Osteocyte (in vitro differentiated cells): ENCODE measurements around the gene MALRD1. TPM values are rescaled to one million over a fixed set of nuclear protein-coding genes. Genes with fewer than 3 reads are reported as not detected.

Source experiments
- DNase-seq: peaks from one replicate; pipeline ENCODE4 v3.0.0; 2021; ENCODE audit warnings: mixed read lengths; ENCODE audit not compliant: unreplicated experiment; ENCODE audit errors: extremely low spot score
- H3K27ac Mint-ChIP-seq: one replicate; pipeline ENCODE4 v1.8.0; 2021; ENCODE audit warnings: mild to moderate bottlenecking, mixed read lengths; ENCODE audit not compliant: unreplicated experiment
- H3K27me3 Mint-ChIP-seq: one replicate; pipeline ENCODE4 v1.8.0; 2021; ENCODE audit warnings: mixed read lengths; ENCODE audit not compliant: unreplicated experiment
- H3K36me3 Mint-ChIP-seq: one replicate; pipeline ENCODE4 v1.8.0; 2021; ENCODE audit warnings: mixed read lengths; ENCODE audit not compliant: unreplicated experiment
- H3K4me1 Mint-ChIP-seq: one replicate; pipeline ENCODE4 v1.8.0; 2021; ENCODE audit warnings: mixed read lengths; ENCODE audit not compliant: unreplicated experiment
- H3K4me3 Mint-ChIP-seq: one replicate; pipeline ENCODE4 v1.8.0; 2021; ENCODE audit warnings: mild to moderate bottlenecking, moderate library complexity, mixed read lengths; ENCODE audit not compliant: unreplicated experiment
- H3K9me3 Mint-ChIP-seq: one replicate; pipeline ENCODE4 v1.8.0; 2021; ENCODE audit warnings: mixed read lengths; ENCODE audit not compliant: unreplicated experiment
- total RNA-seq: library from RNA; stranded (reverse); gene quantifications from 2 replicates; pipeline ENCODE4 v1.2.1, GENCODE V29; 2021
- TF ChIP-seq, protein P1 (sequence below): fragments of 200-600 bp; sonication (generic); IDR thresholded peaks from 2 replicates; pipeline ENCODE4 v1.5.0; 2021; ENCODE audit warnings: antibody characterized with exemption, mild to moderate bottlenecking, moderate library complexity

The MALRD1 gene
- total RNA-seq, 1 donor from 2014 or later, result 0.56 TPM

DNA sequence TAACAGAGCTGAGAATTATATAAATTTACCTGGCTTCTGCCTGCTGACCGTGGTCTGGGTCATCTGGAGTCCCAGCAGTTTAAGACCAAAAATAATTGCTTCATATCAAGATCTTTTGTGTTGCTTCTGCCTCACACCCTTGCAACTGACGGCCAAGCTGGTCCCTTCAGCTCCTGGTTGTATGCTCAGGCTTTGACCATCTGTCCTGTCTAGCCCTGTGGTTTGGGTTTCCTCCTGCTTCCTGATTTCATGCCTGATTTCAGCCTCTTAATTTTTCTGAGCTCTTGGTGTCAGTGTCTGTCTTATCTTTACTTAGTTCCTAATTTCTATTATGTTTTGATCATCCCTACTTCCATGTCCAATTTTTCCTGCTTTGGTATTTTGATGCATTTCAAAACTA is 679.8 kb downstream of the MALRD1 start:
- TF ChIP-seq, protein P1, sequence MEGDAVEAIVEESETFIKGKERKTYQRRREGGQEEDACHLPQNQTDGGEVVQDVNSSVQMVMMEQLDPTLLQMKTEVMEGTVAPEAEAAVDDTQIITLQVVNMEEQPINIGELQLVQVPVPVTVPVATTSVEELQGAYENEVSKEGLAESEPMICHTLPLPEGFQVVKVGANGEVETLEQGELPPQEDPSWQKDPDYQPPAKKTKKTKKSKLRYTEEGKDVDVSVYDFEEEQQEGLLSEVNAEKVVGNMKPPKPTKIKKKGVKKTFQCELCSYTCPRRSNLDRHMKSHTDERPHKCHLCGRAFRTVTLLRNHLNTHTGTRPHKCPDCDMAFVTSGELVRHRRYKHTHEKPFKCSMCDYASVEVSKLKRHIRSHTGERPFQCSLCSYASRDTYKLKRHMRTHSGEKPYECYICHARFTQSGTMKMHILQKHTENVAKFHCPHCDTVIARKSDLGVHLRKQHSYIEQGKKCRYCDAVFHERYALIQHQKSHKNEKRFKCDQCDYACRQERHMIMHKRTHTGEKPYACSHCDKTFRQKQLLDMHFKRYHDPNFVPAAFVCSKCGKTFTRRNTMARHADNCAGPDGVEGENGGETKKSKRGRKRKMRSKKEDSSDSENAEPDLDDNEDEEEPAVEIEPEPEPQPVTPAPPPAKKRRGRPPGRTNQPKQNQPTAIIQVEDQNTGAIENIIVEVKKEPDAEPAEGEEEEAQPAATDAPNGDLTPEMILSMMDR, result no peak
- Mint-ChIP-seq H3K36me3 (peaks cover 2% of the 10 kb centered on the region), H3K4me3 (no peak overlapping the region), H3K9me3 (no peaks in the 10 kb centered on the region), H3K27ac (no peak overlapping the region), H3K27me3 (peaks cover 5% of the 10 kb centered on the region), H3K4me1 (peaks cover 7% of the 10 kb centered on the region)
- DNase-seq, result no peak

DNA sequence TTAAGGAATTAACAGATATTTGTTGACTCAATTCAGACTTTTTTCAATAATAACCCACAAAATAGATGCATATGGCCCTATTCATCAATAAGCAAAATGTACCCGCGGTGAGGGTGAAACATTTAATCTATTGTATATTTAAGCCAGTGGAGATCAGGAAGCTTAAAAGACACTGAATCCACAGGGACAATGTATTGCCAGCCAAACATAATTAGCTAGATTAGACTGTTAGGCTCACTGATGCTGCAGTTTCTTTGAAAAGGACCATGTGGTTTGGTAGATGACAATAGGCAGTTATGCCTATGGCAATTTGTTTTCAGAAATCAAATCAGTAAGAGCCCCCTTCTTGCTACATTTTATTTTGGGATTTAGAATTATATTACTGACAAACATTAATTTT is 680.4 kb downstream of the MALRD1 start:
- peaks cover 2% of the 10 kb centered on the region for H3K36me3 Mint-ChIP-seq
- no peaks in the 10 kb centered on the region for H3K9me3 Mint-ChIP-seq
- H3K4me1 Mint-ChIP-seq, result peaks cover 7% of the 10 kb centered on the region
- H3K27me3 Mint-ChIP-seq, result peaks cover 6% of the 10 kb centered on the region
- no peak overlapping the region for H3K4me3 Mint-ChIP-seq
- TF ChIP-seq, protein P1, result no peak
- H3K27ac Mint-ChIP-seq, result no peak overlapping the region
- no peak for DNase-seq

DNA sequence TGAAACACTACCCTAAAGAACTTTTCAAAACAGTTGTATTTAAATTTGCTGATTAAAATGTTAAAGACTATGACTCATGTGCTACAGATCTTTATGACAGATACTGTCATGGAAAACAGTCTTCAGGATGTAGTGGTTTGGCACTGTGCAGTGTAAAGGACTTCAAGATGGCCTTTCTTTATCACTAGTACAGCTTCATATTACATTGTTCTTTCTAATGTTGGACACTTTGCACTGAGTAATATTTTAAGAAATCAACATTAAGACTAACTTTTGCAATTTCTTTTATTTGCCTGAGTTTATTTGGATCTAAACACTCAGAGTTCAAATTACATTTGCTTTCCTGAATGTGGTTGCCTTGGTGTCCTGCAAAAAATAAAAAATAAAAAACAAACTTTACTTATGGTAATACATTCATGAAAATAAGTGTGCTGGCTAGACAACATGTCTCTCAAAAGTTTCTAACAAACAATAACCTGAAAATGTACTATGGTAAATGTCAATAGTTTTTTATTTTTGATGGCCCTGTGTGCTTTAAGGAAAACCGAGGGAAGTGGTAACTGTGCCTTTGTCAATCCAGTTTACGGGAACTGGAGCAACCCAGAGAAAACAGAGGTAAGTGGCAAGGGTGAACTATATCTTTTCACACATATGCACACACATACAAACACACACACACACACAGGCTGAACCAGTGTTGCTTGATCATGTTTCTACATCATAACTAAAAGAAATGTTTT is 681.7 kb downstream of the MALRD1 start:
- H3K9me3 Mint-ChIP-seq, result no peaks in the 10 kb centered on the region
- H3K27me3 Mint-ChIP-seq, result peaks cover 9% of the 10 kb centered on the region
- H3K27ac Mint-ChIP-seq, result no peak overlapping the region
- no peak for DNase-seq
- TF ChIP-seq, protein P1, result no peak
- no peak overlapping the region for H3K4me3 Mint-ChIP-seq
- peaks cover 2% of the 10 kb centered on the region for H3K36me3 Mint-ChIP-seq
- peaks cover 7% of the 10 kb centered on the region for H3K4me1 Mint-ChIP-seq

DNA sequence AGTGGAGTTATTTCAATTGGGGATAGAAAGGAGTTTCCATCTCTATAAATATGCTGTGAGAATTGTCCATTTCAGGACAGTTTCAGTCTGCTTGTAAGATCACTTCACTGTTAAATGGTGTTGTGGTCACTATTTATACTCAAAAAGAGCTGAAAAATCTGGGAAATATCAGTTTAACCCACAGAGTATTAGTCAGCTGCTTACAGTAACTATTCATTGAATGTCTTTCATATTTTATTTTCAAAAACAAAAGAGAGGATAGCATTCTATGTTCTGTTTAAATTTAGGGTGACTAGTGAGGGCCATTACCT is 682.3 kb downstream of the MALRD1 start:
- Mint-ChIP-seq H3K4me1 (peaks cover 7% of the 10 kb centered on the region), H3K9me3 (no peaks in the 10 kb centered on the region)
- TF ChIP-seq, protein P1, result no peak

DNA sequence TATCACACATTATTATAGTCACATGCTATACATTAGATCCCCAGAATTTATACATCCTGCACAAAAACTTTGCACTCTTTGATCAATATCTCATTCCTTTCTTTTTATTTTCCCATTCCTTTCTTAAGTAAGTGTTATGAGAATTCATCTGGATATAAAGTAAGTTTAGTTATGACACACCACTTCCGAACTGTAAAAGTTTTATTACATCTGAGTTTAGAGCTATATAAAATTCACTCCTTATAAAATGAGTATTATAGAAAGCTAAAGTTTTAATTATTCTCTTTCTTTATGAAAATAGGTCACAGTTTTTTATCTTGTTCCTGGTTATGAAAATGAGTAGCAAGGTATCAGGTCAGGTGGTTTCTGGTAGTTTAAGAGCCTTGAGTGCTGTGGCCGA is 683.0 kb downstream of the MALRD1 start:
- Mint-ChIP-seq H3K4me3 (no peak overlapping the region), H3K9me3 (no peaks in the 10 kb centered on the region), H3K27me3 (peaks cover 9% of the 10 kb centered on the region), H3K36me3 (no peaks in the 10 kb centered on the region), H3K27ac (no peak overlapping the region), H3K4me1 (peaks cover 7% of the 10 kb centered on the region)
- TF ChIP-seq, protein P1, result no peak
- DNase-seq, result no peak

More for the DNA sequence above, 682.3 kb downstream of the MALRD1 start:
- Mint-ChIP-seq H3K36me3 (peaks cover 1% of the 10 kb centered on the region), H3K27me3 (peaks cover 9% of the 10 kb centered on the region), H3K27ac (no peak overlapping the region), H3K4me3 (no peak overlapping the region)
- DNase-seq, result no peak
